ENCODE results near the gene SNX19.

The SNX19 gene

GRCh38 chr11:130891326-130891725 lies 25.0 kb downstream of the SNX19 start:
- Histone ChIP-seq H3K27me3 (ENCODE audit: control insufficient read depth, insufficient read depth, low read length, poor library complexity, severe bottlenecking) (no peaks in the 10 kb centered on the region), H3K36me3 (ENCODE audit: control insufficient read depth, insufficient read depth, low read length) (no peaks in the 10 kb centered on the region), H3K27ac (ENCODE audit: insufficient read depth, low read depth, low read length, poor library complexity, severe bottlenecking) (no peak overlapping the region), H3K9me3 (ENCODE audit: control insufficient read depth, low read length) (no peaks in the 10 kb centered on the region), H3K4me3 (ENCODE audit: insufficient read depth, low read depth, low read length) (no peak overlapping the region), H3K4me1 (ENCODE audit: control insufficient read depth, insufficient read depth, low read length) (peaks cover 20% of the 10 kb centered on the region)
- WGBS, 2 experiments, result 44 to 56% methylated on average over 1 of the region's 1 CpG

- Histone ChIP-seq H3K27me3 (ENCODE audit: control insufficient read depth, insufficient read depth, low read length, poor library complexity, severe bottlenecking) (no peaks in the 10 kb centered on the region), H3K9me3 (ENCODE audit: control insufficient read depth, low read length) (no peaks in the 10 kb centered on the region), H3K4me1 (ENCODE audit: control insufficient read depth, insufficient read depth, low read length) (peaks cover 25% of the 10 kb centered on the region), H3K4me3 (ENCODE audit: insufficient read depth, low read depth, low read length) (no peak overlapping the region), H3K27ac (ENCODE audit: insufficient read depth, low read depth, low read length, poor library complexity, severe bottlenecking) (no peak overlapping the region), H3K36me3 (ENCODE audit: control insufficient read depth, insufficient read depth, low read length) (no peaks in the 10 kb centered on the region)
- WGBS, 2 experiments, result 91 to 96% methylated on average over 1 of the region's 2 CpGs
Observed at GRCh38 chr11:130890039-130890745, 26.1 kb downstream of the SNX19 start.

- no peaks in the 10 kb centered on the region for H3K36me3 ChIP-seq (ENCODE audit: control insufficient read depth, insufficient read depth, low read length)
- H3K9me3 ChIP-seq (ENCODE audit: control insufficient read depth, low read length), result no peaks in the 10 kb centered on the region
- no peak overlapping the region for H3K27ac ChIP-seq (ENCODE audit: insufficient read depth, low read depth, low read length, poor library complexity, severe bottlenecking)
- WGBS, 2 experiments, result 97% methylated on average over 3 of the region's 3 CpGs
- peaks cover 20% of the 10 kb centered on the region for H3K4me1 ChIP-seq (ENCODE audit: control insufficient read depth, insufficient read depth, low read length)
- no peak overlapping the region for H3K4me3 ChIP-seq (ENCODE audit: insufficient read depth, low read depth, low read length)
- no peaks in the 10 kb centered on the region for H3K27me3 ChIP-seq (ENCODE audit: control insufficient read depth, insufficient read depth, low read length, poor library complexity, severe bottlenecking)
Observed at GRCh38 chr11:130888790-130889189, 27.5 kb downstream of the SNX19 start.

- Histone ChIP-seq H3K36me3 (ENCODE audit: control insufficient read depth, insufficient read depth, low read length) (no peaks in the 10 kb centered on the region), H3K4me1 (ENCODE audit: control insufficient read depth, insufficient read depth, low read length) (peaks cover 5% of the 10 kb centered on the region), H3K4me3 (ENCODE audit: insufficient read depth, low read depth, low read length) (no peak overlapping the region), H3K27me3 (ENCODE audit: control insufficient read depth, insufficient read depth, low read length, poor library complexity, severe bottlenecking) (no peaks in the 10 kb centered on the region), H3K27ac (ENCODE audit: insufficient read depth, low read depth, low read length, poor library complexity, severe bottlenecking) (no peak overlapping the region), H3K9me3 (ENCODE audit: control insufficient read depth, low read length) (no peaks in the 10 kb centered on the region)
- 92 to 93% methylated on average over 2 of the region's 2 CpGs for WGBS, 2 experiments
Observed at GRCh38 chr11:130886704-130887103, 29.6 kb downstream of the SNX19 start.

GRCh38 chr11:130882138-130882551 lies 34.1 kb downstream of the SNX19 start:
- 93 to 94% methylated on average over 5 of the region's 5 CpGs for WGBS, 2 experiments
- Histone ChIP-seq H3K27ac (ENCODE audit: insufficient read depth, low read depth, low read length, poor library complexity, severe bottlenecking) (no peak overlapping the region), H3K27me3 (ENCODE audit: control insufficient read depth, insufficient read depth, low read length, poor library complexity, severe bottlenecking) (no peaks in the 10 kb centered on the region), H3K9me3 (ENCODE audit: control insufficient read depth, low read length) (no peaks in the 10 kb centered on the region), H3K36me3 (ENCODE audit: control insufficient read depth, insufficient read depth, low read length) (peaks cover 16% of the 10 kb centered on the region), H3K4me3 (ENCODE audit: insufficient read depth, low read depth, low read length) (no peak overlapping the region), H3K4me1 (ENCODE audit: control insufficient read depth, insufficient read depth, low read length) (peaks cover 5% of the 10 kb centered on the region)

- no peaks in the 10 kb centered on the region for H3K9me3 ChIP-seq (ENCODE audit: control insufficient read depth, low read length)
- no peak overlapping the region for H3K4me3 ChIP-seq (ENCODE audit: insufficient read depth, low read depth, low read length)
- H3K36me3 ChIP-seq (ENCODE audit: control insufficient read depth, insufficient read depth, low read length), result peaks cover 19% of the 10 kb centered on the region
- peaks cover 5% of the 10 kb centered on the region for H3K4me1 ChIP-seq (ENCODE audit: control insufficient read depth, insufficient read depth, low read length)
- 95 to 96% methylated on average over 5 to 7 of the region's 7 CpGs for WGBS, 2 experiments
- no peaks in the 10 kb centered on the region for H3K27me3 ChIP-seq (ENCODE audit: control insufficient read depth, insufficient read depth, low read length, poor library complexity, severe bottlenecking)
- H3K27ac ChIP-seq (ENCODE audit: insufficient read depth, low read depth, low read length, poor library complexity, severe bottlenecking), result no peak overlapping the region
Observed at GRCh38 chr11:130881475-130882137, 34.7 kb downstream of the SNX19 start.

GRCh38 chr11:130879836-130880235 lies 36.4 kb downstream of the SNX19 start:
- Histone ChIP-seq H3K36me3 (ENCODE audit: control insufficient read depth, insufficient read depth, low read length) (peaks cover 26% of the 10 kb centered on the region), H3K9me3 (ENCODE audit: control insufficient read depth, low read length) (no peaks in the 10 kb centered on the region), H3K4me3 (ENCODE audit: insufficient read depth, low read depth, low read length) (no peak overlapping the region), H3K4me1 (ENCODE audit: control insufficient read depth, insufficient read depth, low read length) (no peaks in the 10 kb centered on the region), H3K27me3 (ENCODE audit: control insufficient read depth, insufficient read depth, low read length, poor library complexity, severe bottlenecking) (no peaks in the 10 kb centered on the region), H3K27ac (ENCODE audit: insufficient read depth, low read depth, low read length, poor library complexity, severe bottlenecking) (no peak overlapping the region)

GRCh38 chr11:130876931-130877915 lies 39.1 kb downstream of the SNX19 start:
- Histone ChIP-seq H3K27ac (ENCODE audit: insufficient read depth, low read depth, low read length, poor library complexity, severe bottlenecking) (no peak overlapping the region), H3K27me3 (ENCODE audit: control insufficient read depth, insufficient read depth, low read length, poor library complexity, severe bottlenecking) (no peaks in the 10 kb centered on the region), H3K9me3 (ENCODE audit: control insufficient read depth, low read length) (no peaks in the 10 kb centered on the region), H3K4me3 (ENCODE audit: insufficient read depth, low read depth, low read length) (no peak overlapping the region), H3K36me3 (ENCODE audit: control insufficient read depth, insufficient read depth, low read length) (peaks cover 26% of the 10 kb centered on the region), H3K4me1 (ENCODE audit: control insufficient read depth, insufficient read depth, low read length) (no peaks in the 10 kb centered on the region)
- WGBS, 2 experiments, result 91% methylated on average over 6 of the region's 6 CpGs

- H3K9me3 ChIP-seq (ENCODE audit: control insufficient read depth, low read length), result no peaks in the 10 kb centered on the region
- H3K36me3 ChIP-seq (ENCODE audit: control insufficient read depth, insufficient read depth, low read length), result peaks cover 26% of the 10 kb centered on the region
- no peak overlapping the region for H3K4me3 ChIP-seq (ENCODE audit: insufficient read depth, low read depth, low read length)
- H3K27me3 ChIP-seq (ENCODE audit: control insufficient read depth, insufficient read depth, low read length, poor library complexity, severe bottlenecking), result no peaks in the 10 kb centered on the region
- H3K27ac ChIP-seq (ENCODE audit: insufficient read depth, low read depth, low read length, poor library complexity, severe bottlenecking), result no peak overlapping the region
- no peaks in the 10 kb centered on the region for H3K4me1 ChIP-seq (ENCODE audit: control insufficient read depth, insufficient read depth, low read length)
- WGBS, 2 experiments, result 82 to 87% methylated on average over 4 of the region's 4 CpGs
Observed at GRCh38 chr11:130876100-130876499, 40.2 kb downstream of the SNX19 start.

All from ectodermal cell (in vitro differentiated cells).